Measurements from ENCODE around the gene PCDHB9.
"Not testable (repeated sequence)": the region's sequence is repeated elsewhere in the genome, so short reads cannot be mapped to it uniquely, and the experiment has no call there.

DNA sequence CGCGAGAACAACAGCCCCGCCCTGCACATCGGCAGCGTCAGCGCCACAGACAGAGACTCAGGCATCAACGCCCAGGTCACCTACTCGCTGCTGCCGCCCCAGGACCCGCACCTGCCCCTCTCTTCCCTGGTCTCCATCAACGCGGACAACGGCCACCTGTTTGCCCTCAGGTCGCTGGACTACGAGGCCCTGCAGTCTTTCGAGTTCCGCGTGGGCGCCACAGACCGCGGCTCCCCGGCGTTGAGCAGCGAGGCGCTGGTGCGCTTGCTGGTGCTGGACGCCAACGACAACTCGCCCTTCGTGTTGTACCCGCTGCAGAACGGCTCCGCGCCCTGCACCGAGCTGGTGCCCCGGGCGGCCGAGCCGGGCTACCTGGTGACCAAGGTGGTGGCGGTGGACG is 35.3 kb upstream of the PCDHB9 start:
- not testable (repeated sequence) for TF ChIP-seq POLR2AphosphoS5 (IDR thresholded peaks at IDR 0.05)
- TF ChIP-seq, protein P1, sequence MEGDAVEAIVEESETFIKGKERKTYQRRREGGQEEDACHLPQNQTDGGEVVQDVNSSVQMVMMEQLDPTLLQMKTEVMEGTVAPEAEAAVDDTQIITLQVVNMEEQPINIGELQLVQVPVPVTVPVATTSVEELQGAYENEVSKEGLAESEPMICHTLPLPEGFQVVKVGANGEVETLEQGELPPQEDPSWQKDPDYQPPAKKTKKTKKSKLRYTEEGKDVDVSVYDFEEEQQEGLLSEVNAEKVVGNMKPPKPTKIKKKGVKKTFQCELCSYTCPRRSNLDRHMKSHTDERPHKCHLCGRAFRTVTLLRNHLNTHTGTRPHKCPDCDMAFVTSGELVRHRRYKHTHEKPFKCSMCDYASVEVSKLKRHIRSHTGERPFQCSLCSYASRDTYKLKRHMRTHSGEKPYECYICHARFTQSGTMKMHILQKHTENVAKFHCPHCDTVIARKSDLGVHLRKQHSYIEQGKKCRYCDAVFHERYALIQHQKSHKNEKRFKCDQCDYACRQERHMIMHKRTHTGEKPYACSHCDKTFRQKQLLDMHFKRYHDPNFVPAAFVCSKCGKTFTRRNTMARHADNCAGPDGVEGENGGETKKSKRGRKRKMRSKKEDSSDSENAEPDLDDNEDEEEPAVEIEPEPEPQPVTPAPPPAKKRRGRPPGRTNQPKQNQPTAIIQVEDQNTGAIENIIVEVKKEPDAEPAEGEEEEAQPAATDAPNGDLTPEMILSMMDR (IDR thresholded peaks at IDR 0.05), result not testable (repeated sequence)

Data from breast epithelium (tissue), 3 donors.